ENCODE measurements around the gene C2orf72. TPM values are rescaled to one million over a fixed set of nuclear protein-coding genes. Genes with fewer than 3 reads are reported as not detected.
A peak's percentile ranks its signal among the peaks of the same experiment; 100 is the strongest.

C2orf72 gene
- total RNA-seq (4.2 and 5.4 TPM in 2 replicates), polyA plus RNA-seq (2.2 and 5.3 TPM in 2 replicates)

- Histone ChIP-seq H3K36me3 (no peaks in the 10 kb centered on the region), H3K27me3 (peaks cover 66% of the 10 kb centered on the region), H3K4me1 (ENCODE audit: low read depth) (no peaks in the 10 kb centered on the region), H3K4me3 (peak within 1 kb of the TSS; percentile 37), H3K27ac (no peak within 1 kb of the TSS), H3K9me3 (ENCODE audit: low read depth) (no peaks in the 10 kb centered on the region)
- peak; percentile 6 to 60 for DNase-seq (ENCODE audit: low read depth in 1 of 2, low spot score in 1 of 2)
- TF ChIP-seq CTCF (IDR thresholded peaks at IDR 0.05; ENCODE audit: low read depth, low read length) = no peak
Observed at GRCh38 chr2:231037202-231037730, at the start of gene C2orf72. C2orf72 (plus strand) TSS chr2:231037523; CDS start chr2:231037566, 43 bp downstream.

GRCh38 chr2:230989731-230990130, 47.6 kb upstream of the C2orf72 start:
- Histone ChIP-seq H3K36me3 (no peaks in the 10 kb centered on the region), H3K27me3 (no peaks in the 10 kb centered on the region), H3K27ac (no peak overlapping the region), H3K4me3 (no peak overlapping the region), H3K4me1 (ENCODE audit: low read depth) (no peaks in the 10 kb centered on the region), H3K9me3 (ENCODE audit: low read depth) (no peaks in the 10 kb centered on the region)
- TF ChIP-seq CTCF (IDR thresholded peaks at IDR 0.05; ENCODE audit: low read depth, low read length) = no peak
- no peak for DNase-seq (ENCODE audit: low read depth in 1 of 2, low spot score in 1 of 2)

- Histone ChIP-seq H3K27me3 (no peaks in the 10 kb centered on the region), H3K4me1 (ENCODE audit: low read depth) (no peaks in the 10 kb centered on the region), H3K27ac (no peak overlapping the region), H3K4me3 (no peak overlapping the region), H3K9me3 (ENCODE audit: low read depth) (no peaks in the 10 kb centered on the region), H3K36me3 (no peaks in the 10 kb centered on the region)
- no peak for TF ChIP-seq CTCF (IDR thresholded peaks at IDR 0.05; ENCODE audit: low read depth, low read length)
- no peak for DNase-seq (ENCODE audit: low read depth in 1 of 2, low spot score in 1 of 2)
Observed at GRCh38 chr2:230990131-230990898, 47.0 kb upstream of the C2orf72 start.

- no peak for DNase-seq (ENCODE audit: low read depth in 1 of 2, low spot score in 1 of 2)
- Histone ChIP-seq H3K36me3 (no peaks in the 10 kb centered on the region), H3K4me1 (ENCODE audit: low read depth) (no peaks in the 10 kb centered on the region), H3K4me3 (no peak overlapping the region), H3K27me3 (no peaks in the 10 kb centered on the region), H3K27ac (no peak overlapping the region), H3K9me3 (ENCODE audit: low read depth) (no peaks in the 10 kb centered on the region)
- TF ChIP-seq CTCF (IDR thresholded peaks at IDR 0.05; ENCODE audit: low read depth, low read length) = no peak
Observed at GRCh38 chr2:230990899-230991150, 46.5 kb upstream of the C2orf72 start.

GRCh38 chr2:230991598-230991997, 45.7 kb upstream of the C2orf72 start:
- Histone ChIP-seq H3K9me3 (ENCODE audit: low read depth) (no peaks in the 10 kb centered on the region), H3K4me3 (no peak overlapping the region), H3K27me3 (no peaks in the 10 kb centered on the region), H3K36me3 (no peaks in the 10 kb centered on the region), H3K4me1 (ENCODE audit: low read depth) (no peaks in the 10 kb centered on the region), H3K27ac (no peak overlapping the region)
- DNase-seq (ENCODE audit: low read depth in 1 of 2, low spot score in 1 of 2) = no peak
- TF ChIP-seq CTCF (IDR thresholded peaks at IDR 0.05; ENCODE audit: low read depth, low read length) = no peak

Measured in cardiac muscle cell (in vitro differentiated cells and primary cell).